HG02798 (cell line): ENCODE measurements around the gene RGS6.

ENCODE experiments used
- ATAC-seq: cut with Tn5 transposase; IDR thresholded peaks from one replicate; pipeline ENCODE4 v1.9.1; 2021; ENCODE audit warnings: mild to moderate bottlenecking; ENCODE audit not compliant: unreplicated experiment, poor library complexity

The RGS6 gene

DNA sequence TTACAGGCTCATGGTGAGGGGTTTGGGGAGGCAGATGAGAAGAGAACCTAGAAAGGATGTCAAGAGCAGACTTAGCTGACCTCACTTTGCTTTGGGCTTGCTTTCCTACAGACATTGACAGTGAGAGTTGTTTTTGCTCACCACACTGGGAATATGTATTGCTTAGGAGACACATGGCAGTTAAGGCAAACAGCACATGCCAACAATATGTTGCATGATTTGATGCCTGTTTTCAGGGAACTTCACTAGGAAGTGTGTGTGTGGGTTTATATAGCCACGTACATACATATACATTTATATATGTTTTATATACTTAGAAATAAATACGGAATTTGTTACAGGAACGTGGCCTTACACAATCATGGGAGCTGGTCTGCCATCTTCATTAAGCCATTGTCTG is 346.1 kb downstream of the RGS6 start:
- ATAC-seq, result no peak

DNA sequence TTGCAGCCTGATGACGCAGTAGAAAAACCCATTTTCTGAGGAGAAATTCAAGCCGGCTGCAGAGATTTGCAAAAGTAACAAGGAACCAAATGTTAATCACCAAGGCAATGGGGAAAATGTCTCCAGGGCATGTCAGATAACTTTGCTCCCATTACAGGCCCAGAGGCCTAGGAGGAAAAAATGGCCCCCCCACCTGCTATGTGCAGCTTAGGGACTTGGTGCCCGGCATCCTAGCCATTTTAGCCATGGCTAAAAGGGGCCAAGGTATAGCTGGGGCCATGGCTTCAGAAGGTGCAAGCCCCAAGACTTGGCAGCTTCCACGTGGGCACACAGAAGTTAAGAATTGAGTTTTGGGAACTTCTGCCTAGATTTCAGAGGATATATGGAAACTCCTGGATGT is 351.9 kb downstream of the RGS6 start:
- ATAC-seq, result no peak

DNA sequence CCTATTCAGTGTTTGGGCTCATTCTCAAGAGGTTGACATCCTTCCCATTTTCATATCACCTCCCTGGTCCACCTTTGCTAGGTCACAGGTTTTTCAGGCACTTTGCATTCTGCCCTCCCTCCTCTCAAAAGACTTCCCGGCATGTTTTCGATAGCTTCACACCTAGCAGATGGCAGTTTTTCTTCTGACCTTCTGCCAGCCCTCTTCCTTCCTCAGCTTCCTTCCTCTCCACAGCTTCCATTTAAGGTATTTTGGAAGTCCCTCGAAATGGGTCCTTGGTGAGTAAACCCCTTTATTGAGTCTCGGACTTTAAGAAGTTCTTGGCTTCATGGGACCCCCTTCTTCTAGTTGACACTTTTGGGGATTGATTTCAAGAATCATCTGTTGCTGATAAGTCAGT is 358.0 kb downstream of the RGS6 start:
- ATAC-seq, result no peak

DNA sequence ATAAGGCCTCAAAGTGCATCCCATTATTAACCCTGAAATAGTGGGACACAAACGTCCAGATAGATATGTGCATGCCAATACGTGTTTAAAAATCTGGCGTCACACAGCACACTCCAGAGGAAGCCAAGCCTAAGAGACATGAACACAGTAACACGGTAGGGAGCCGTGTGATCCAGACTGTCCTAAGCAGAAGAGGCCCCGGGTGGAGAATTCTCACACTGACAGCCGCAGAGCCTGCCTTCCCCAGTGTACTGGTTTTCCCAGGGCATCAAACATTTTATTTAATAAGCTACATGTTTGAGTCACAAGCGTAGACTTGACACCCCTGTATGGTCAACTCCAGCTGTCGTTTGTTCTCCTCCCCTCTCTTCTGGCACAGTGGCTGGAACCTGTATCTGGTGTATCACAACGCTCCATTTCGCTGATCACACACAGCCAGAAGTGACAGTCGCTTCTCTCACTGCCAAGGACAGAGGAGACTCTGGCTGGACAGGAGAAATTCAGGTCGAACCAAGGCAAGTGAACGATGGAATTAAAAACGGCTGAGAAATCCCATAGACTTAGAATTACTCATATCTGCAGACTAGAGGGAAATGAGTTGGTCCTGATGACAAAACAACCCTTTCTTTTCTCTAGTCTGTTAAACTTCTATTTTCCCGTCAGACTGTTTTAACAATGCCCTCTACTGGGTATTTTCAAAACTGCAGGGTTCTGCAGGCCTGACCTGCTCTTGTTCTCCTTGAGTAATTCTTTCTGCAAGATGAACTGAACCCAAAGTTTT is 359.9 kb downstream of the RGS6 start:
- no peak for ATAC-seq

DNA sequence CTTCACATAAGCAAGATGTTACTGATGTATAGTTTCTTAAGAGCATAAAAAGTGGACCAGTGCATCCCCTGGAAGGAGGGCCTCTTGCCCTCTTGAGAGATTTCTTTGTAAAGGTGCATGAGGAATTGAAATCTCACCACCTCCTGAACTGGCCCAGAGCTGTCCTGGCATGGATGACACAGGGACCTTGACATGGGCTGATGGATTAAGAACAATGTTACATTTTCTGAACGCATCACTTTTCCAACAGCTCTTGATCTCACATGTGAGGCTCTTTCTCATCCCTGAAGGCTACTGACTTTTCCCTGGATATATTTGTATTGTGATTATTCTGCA is 360.4 kb downstream of the RGS6 start:
- ATAC-seq, result no peak

DNA sequence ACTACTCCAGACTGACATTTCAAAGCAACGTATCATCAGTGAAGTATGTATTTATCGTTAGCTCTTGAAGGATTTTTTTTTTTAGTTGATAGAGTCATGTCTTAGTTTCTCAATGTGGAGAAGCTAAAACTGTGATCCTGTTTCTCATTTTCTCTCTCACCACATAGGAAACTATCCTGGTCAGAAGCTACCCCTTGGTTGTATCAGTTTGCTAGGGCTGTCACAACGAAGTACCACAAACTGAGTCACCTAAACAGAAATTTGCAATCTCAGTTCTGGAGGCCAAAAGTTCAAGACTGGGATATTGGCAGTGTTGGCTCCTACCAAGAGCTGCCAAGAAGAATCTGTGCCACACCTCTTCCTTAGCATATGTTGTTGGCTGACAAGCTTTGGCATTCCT is 369.1 kb downstream of the RGS6 start:
- ATAC-seq, result no peak

DNA sequence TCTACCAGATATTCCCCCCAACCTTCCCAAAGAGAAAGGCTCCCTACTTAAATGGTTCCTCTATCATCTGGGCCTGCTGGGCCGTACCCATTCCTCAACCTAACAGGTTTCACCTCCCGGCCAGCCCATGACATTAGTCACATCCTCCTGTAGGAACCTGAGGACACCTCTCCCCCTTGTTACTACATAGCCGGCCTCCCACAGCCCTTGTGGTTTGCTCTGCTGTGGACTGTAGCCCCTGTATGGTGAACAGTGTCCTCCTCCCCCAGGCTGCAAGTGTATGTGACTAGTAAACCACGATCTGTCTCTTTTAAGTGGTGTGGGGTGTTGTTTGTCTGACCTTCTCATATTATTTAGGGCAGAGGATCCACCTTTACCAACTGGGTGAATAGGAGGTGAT is 371.7 kb downstream of the RGS6 start:
- no peak for ATAC-seq

DNA sequence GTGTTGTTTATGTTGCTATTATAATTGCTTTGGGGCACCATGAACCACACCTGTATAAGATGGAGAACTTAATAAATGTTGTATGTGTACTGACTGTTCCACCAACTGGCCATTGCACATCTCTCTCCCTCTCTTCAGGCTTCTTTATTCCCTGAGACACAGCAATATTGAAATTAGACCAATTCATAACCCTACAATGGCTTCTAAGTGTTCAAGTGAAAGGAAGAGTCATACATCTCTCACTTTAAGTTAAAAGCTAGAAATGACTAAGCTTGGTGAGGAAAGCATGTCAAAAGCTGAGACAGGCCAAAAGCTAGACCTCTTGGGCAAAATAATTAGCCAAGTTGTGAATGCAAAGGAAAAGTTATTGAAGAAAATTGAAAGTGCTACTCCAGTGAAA is 373.3 kb downstream of the RGS6 start:
- ATAC-seq, result no peak

DNA sequence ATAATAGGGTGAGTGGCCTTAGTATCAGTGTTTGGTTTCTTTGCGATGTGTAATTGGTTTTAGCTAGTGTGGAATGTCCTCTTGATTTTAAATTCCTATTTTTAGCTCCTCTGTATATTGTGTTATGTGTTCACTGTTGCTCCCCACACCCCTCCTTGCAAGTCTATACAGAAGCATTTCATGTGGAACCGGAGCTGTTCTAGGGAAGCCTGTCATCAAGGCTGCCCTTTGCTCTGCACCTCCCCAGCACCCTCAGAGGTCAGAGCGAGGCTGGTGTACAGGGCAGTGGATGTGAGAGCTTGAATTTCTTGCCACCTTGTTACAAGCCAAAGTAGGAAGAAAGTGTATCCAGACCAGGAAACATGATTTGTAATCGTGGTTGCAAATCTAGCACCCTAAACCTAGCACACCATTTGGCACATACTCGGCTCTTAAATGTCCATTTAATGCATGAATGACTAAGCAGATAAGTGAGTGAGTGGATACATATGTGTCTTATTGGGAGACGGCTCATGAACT is 376.8 kb downstream of the RGS6 start:
- no peak for ATAC-seq

DNA sequence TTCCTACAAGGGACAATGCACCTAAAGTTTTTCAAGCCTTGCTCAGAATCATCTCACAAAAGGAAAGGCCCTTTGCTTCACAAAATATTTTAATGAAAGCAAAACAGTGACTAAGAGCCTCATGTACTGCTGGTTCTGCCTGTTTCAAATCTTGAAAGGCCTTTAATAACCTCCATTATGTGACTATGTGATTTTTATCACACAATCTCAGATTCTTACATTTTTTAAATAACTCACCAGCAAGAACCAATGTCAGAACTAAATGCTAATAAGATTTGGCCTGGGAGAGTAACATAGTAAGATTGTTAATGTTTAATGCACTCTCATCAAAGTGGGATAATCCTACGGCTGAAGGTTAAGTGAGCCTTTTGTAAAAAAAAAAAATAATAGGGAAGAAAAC is 378.9 kb downstream of the RGS6 start:
- no peak for ATAC-seq

DNA sequence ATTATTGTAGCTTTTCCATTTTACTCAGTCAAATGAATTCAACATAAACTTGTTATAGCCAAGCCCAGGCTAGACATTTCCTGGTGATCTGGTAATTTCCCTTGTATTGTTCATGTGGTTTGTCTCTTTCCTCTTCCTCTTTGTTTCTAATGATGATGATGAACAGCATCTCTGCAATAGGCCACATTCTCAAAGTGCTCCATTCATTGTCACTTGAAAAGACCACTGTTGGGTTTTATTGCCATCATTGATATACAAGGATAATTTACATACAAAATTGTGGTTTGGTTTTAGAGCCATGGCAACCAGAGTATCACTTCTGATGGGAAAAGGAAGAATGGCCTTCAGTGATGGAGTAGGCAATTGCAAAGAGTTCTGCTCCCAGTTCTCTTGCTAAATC is 379.3 kb downstream of the RGS6 start:
- ATAC-seq, result no peak

DNA sequence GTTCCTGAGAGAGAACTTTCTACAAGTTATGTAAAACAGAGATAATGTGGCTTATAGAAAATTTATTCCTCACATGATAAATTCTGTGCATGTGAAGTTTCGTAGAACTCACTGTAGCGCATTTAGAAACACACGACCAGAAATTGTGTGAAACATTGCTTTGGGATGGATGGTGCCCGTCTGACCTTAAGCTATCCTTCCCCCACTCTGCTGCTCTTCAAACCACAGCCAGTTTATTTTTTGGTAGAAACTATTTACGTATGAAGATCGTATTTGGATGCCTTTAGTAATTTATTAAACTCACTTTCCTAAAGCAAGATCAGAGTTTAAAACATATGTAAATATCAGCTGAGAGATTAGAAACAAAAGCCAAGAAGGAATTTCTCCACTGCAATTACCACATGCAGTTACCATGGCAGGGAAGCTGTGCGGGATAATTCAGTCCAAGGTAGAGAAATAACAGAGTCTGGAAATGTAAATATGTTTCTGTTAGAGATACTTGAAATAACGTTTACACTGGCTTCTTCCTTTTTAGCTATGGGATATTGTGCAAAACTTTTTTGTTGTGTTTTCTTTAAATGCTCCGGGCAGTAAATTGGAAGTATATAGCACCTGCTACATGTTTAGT is 382.7 kb downstream of the RGS6 start:
- no peak for ATAC-seq

DNA sequence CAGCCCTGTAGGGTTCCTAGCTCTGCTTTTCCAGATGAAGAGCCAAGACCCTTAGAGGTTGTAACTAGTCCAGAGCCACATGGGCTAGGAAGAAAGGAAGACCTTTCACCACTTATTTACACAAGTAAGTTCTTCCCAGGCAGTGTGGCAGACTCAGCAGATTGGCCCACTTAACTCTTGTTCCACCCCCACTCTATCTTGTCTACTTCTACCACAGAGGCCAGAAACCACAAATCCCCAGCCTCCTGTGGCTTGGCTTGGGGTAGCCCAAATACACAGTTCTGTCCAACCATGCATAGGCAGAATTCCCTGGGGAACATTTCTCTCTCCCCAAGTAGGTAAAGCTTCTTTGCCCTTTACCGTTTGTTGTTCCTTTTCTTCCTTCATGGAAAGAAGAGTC is 383.5 kb downstream of the RGS6 start:
- no peak for ATAC-seq

DNA sequence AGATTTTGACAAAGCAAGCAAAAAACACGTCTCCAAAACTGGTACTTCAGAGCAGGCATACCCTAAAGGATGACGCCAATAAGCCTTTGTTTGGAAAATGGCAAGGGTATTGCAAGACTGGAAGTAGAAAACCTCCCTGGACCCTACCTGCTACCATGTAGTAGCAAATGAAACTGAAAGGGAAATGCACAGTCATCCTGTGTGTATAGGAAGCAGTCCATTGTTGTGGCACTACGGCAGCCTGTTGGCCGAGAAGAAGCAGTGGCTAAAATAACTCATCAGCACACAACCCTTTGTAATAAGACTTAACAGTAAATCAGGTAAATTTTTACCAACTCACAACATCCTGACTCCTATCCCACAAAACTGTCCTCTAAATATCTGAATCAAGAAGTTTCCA is 386.4 kb downstream of the RGS6 start:
- no peak for ATAC-seq

DNA sequence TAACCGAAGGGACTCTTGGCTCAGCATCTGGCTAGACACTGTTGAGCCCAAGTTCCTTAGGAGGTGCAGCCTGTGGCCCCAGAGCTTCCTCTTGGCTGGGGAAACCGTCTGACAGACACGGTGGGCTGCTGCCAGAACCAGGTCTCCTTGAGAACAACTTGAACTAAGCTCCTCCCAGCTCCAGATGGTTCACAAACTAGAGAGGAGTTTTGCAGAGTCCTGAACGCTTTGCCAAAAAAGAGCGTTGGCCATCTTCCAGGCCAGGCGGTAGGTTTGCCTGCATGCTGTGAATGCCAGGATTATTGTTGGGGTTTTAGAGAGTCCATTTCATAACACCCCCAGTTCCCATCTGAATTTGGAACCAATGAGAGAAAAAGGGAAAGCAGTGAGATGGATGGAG is 399.8 kb downstream of the RGS6 start:
- ATAC-seq, result no peak

DNA sequence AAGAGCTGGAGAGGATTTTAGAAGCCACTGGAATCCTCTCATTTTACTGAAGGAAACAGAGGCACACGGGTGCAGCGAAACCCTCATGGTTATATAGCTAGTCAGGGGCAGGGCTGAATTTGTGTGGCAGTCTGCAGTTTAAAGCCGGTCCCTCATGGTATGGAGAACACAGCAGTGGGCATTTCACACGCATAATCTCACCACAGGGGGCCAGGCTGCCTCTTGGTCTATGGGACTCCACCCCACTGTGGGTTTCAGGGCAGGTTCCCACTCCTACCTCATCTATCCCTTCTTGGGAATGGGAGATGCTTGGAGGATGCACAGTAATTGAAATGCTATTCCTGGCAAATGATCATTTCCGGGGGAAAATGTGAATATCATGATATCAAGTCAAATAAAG is 400.6 kb downstream of the RGS6 start:
- no peak for ATAC-seq

DNA sequence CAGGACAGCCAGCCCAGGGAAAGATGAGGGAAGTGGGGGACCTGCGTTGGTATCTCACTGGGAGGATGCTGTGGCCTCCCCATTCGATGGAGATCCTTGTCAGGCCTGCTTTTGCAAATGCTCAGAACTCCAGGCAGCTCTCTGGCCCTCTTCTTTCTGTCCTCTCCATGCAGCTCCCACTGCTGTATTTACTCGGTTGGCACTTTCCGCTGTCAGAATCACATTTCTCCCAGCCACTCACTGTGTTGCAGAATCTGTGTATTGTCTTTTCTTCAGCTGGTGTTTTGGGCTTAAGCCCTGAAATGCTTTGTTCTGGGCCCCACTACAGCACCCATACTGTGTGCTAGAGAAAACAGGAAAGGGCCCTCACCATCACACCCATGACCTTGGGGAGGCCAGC is 401.1 kb downstream of the RGS6 start:
- ATAC-seq, result no peak

DNA sequence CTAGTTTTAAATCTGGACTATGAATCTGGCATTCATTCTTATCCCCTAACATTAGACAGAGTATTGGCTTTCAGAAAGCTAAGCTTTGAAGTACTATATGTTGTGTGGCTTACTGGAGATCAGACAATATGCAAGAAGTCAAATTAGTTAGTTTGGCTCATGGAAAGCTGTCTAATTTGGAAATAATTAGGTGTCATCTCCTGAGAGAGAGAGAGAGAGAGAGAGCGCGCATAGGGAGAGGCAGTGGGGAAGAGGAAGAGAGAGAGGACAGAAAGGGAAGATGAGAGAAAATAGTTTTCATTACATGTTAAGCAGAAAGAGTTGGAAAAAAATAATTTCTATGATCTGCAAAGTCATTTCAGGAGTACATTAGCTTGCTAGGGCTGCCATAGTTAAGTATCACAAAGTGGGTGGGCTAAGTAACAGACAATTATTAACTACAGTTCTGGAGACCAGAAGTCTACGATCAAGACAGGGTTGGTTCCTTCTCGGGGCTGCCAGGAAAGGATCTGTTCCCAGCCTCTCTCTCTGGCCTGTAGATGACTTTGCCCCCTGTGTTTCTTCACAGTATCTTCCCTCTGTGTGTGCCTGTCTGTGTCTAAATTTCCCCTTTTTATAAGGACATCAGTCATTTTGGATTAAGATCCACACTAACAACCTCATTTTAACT is 404.2 kb downstream of the RGS6 start:
- no peak for ATAC-seq

DNA sequence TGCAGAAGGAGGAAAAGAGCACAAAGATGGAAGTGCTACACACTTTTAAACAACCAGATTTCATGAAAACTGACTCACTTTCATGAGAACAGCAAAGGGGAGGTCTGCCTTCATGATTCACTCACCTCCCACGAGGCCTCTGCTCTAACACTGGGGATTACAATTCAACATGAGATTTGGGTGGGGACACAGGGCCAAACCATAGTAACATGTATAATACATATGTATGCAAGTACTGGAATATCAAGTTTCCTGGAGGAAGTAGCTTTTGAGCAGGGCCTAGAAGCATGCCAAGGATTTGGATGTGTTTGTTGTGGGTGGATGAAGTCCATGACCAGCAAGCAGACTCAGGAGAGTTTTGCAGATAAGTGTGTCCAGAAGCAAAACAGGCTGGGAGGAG is 409.0 kb downstream of the RGS6 start:
- no peak for ATAC-seq

DNA sequence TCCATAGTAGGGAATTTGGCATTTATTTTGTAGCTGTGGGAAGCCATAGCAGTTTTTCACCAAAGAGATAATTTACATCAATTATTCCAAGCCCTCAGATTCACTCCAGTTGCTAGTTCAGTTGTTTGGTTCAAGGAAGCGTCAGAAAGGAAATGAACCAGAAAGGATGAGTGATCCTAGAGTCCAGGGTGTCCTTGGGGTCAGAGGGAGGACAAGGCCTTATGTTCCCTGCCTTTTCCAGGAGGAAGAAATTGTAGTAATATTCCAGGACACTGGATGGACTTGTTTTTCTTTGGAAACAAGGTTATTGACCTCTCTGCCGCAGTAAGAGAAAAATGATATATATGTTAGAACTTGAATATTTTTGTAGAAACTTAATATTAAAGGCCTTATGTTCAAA is 409.5 kb downstream of the RGS6 start:
- ATAC-seq, result no peak

DNA sequence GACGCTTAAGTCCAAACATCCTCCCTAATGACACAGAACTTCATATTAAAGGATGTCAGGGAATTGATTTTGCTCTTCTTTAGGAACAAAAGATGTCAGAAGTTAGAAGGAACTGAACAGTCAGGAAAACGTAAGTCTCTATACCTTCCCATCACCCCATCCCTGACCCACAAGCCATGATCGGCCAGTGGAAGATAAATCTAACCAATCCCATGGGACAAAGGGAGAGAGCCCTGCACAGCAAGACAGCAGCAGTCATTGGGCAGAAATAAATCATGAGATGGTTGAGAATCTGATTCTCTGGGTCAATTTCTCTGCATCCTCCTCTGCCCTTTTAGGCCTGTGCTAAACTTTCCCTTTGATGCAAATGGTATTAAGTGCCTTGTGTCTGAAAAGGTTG is 414.9 kb downstream of the RGS6 start:
- no peak for ATAC-seq

DNA sequence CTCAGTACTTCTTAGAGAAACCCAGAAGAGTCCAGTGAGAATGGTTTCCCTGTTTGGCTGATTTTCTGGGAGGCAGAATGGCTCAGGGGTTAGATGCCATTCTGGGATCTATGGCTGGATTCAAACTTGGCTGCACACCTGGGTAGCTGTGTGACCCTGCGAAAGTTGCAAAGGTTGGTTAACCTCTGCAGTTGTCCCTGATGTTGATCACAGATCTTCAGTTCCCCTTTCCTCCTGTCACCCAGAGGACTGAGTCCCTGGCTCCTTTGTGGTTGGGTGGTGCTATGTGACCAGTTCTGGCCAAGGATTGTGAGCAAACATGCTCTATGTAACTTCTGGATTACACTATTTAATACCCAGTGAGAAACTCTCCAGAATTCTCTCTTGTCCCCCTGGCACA is 418.0 kb downstream of the RGS6 start:
- peak; percentile 35 for ATAC-seq
